K562 (cell line): ENCODE results near the gene TENM4. TPM values are rescaled to one million over a fixed set of nuclear protein-coding genes. Genes with fewer than 3 reads are reported as not detected.

Experiments
- ATAC-seq: fragments of 200-7000 bp; cut with Tn5 transposase; 3 replicates; pipeline ENCODE4 v1.9.1; 2020; ENCODE audit warnings: moderate library complexity
- BruUV-seq: library from RNA; stranded (reverse); fragments of 400-500 nt; replicated peaks from 2 replicates; lab custom pipeline; 2021; lab: Mats Ljungman, UMichigan
- CTCF ChIA-PET: fragments of 300-600 bp; formaldehyde crosslinking; extraction: SDS; loops from one replicate; lab custom pipeline; 2021; ENCODE audit warnings: low intra/inter-chr PET ratio; lab: Yijun Ruan, JAX
- POLR2A ChIA-PET: fragments of 300-600, 350-650 bp; sonication (Branson Sonifier 250); formaldehyde crosslinking; extraction: SDS; loops from one replicate; lab custom pipeline; 2021; ENCODE audit warnings: antibody characterized with exemption, inconsistent platforms; lab: Yijun Ruan, JAX
- DNase-seq, 4 experiments: peaks; one replicate each; pipeline versions ENCODE4 v3.0.0 to v3.0.0-alpha.2; 2011 to 2018; ENCODE audit warnings: low spot score in 3 of 4, mixed read lengths in 3 of 4; ENCODE audit errors: extremely low read depth in 1 of 4
- FAIRE-seq: peaks from 2 replicates; lab custom pipeline; 2011; peaks lifted over from hg19 to GRCh38; lab: Jason Lieb, UNC
- H2AFZ ChIP-seq: 2 replicates; pipeline ENCODE4 v1.6.0; 2011; ENCODE audit warnings: low read depth, low read length, control low read depth, inconsistent platforms
- H3K27ac ChIP-seq: fragments of 200-600 bp; 3 replicates; pipeline ENCODE4 v1.8.0; 2011; ENCODE audit warnings: low read depth, mild to moderate bottlenecking, control low read depth, inconsistent platforms, low read length, moderate library complexity, mixed read lengths; ENCODE audit errors: extremely low read depth
- H3K27me3 ChIP-seq, 2 experiments: fragments of 300-600 bp in 1 of 2; 2 replicates in 1 of 2; 3 replicates in 1 of 2; pipeline versions ENCODE4 v1.6.0 to v1.8.0; 2011; ENCODE audit warnings: inconsistent platforms in 2 of 2, low read length in 2 of 2, mild to moderate bottlenecking in 1 of 2, mixed read lengths in 1 of 2, moderate library complexity in 1 of 2; ENCODE audit not compliant: control insufficient read depth in 2 of 2, insufficient read depth in 2 of 2
- H3K36me3 ChIP-seq: fragments of 300-600 bp; 3 replicates; pipeline ENCODE4 v1.8.0; 2011; ENCODE audit warnings: mild to moderate bottlenecking, low read length, inconsistent platforms; ENCODE audit not compliant: control insufficient read depth, insufficient read depth
- H3K4me1 ChIP-seq, 2 experiments: fragments of 200-600 bp in 1 of 2; replicated peaks in 1 of 2; 2 replicates in 1 of 2; 3 replicates in 1 of 2; pipeline versions ENCODE4 v1.5.1 to v1.8.0; 2011; ENCODE audit warnings: inconsistent platforms in 2 of 2, low read length in 2 of 2, mild to moderate bottlenecking in 1 of 2, mixed read lengths in 1 of 2, moderate library complexity in 1 of 2; ENCODE audit not compliant: control insufficient read depth in 2 of 2, insufficient read depth in 2 of 2
- H3K4me2 ChIP-seq: 2 replicates; pipeline ENCODE4 v1.6.1; 2011; ENCODE audit warnings: low read length, control low read depth, inconsistent platforms, mixed read lengths; ENCODE audit not compliant: insufficient read depth
- H3K4me3 ChIP-seq: fragments of 200-600 bp; sonication (generic), shearing (Covaris generic); 2 replicates; pipeline ENCODE4 v1.5.1; 2016; ENCODE audit warnings: control low read depth, inconsistent platforms
- H3K79me2 ChIP-seq: fragments of 200-600 bp; 3 replicates; pipeline ENCODE4 v1.8.0; 2011; ENCODE audit warnings: low read length, inconsistent platforms; ENCODE audit not compliant: control insufficient read depth, insufficient read depth
- H3K9ac ChIP-seq, 2 experiments: 2 replicates each; pipeline versions ENCODE4 v1.6.0 to v1.6.1; 2011; ENCODE audit warnings: low read depth in 2 of 2, low read length in 2 of 2, control low read depth in 1 of 2, inconsistent platforms in 1 of 2, mild to moderate bottlenecking in 1 of 2, mixed read lengths in 1 of 2; ENCODE audit not compliant: insufficient read depth in 1 of 2
- H3K9me1 ChIP-seq: one replicate; pipeline ENCODE4 v1.6.0; 2011; ENCODE audit warnings: inconsistent platforms, mild to moderate bottlenecking, low read length, moderate library complexity; ENCODE audit not compliant: control insufficient read depth, insufficient read depth
- H3K9me3 ChIP-seq: replicated peaks from 2 replicates; pipeline ENCODE4 v1.5.1; 2011; ENCODE audit warnings: low read depth, low read length, inconsistent platforms; ENCODE audit not compliant: control insufficient read depth, insufficient read depth
- H4K20me1 ChIP-seq: replicated peaks from 2 replicates; pipeline ENCODE4 v1.6.1; 2011; ENCODE audit warnings: low read length, inconsistent platforms, mixed read lengths; ENCODE audit not compliant: control insufficient read depth, insufficient read depth
- EP400 ChIP-seq: fragments of 450-650 bp; IDR thresholded peaks from 2 replicates; pipeline ENCODE4 v1.6.1; 2017; ENCODE audit warnings: antibody characterized with exemption, mild to moderate bottlenecking, moderate library complexity
- KLF10 ChIP-seq: fragments of 250-450 bp; sonication (Bioruptor Pico); IDR thresholded peaks from 2 replicates; pipeline ENCODE4 v1.6.1; 2021; ENCODE audit warnings: matching md5 sums
- OTX1 ChIP-seq: fragments of 450-650 bp; formaldehyde crosslinking; IDR thresholded peaks from 2 replicates; pipeline ENCODE4 v1.4.0; 2022; ENCODE audit warnings: mild to moderate bottlenecking
- SMARCA4 ChIP-seq: fragments of 450-650 bp; IDR thresholded peaks from 2 replicates; pipeline ENCODE4 v1.6.1; 2016
- SMARCA5 ChIP-seq: fragments of 450-650 bp; IDR thresholded peaks from 2 replicates; pipeline ENCODE4 v1.6.1; 2016
- STAG1 ChIP-seq: sonication (generic); formaldehyde crosslinking; IDR thresholded peaks from 2 replicates; pipeline ENCODE4 v1.5.0; 2020; ENCODE audit warnings: missing genetic modification reagents, borderline replicate concordance
- TCF7 ChIP-seq: sonication (generic); IDR thresholded peaks from 2 replicates; pipeline ENCODE4 v1.6.1; 2016; ENCODE audit warnings: antibody characterized with exemption, borderline replicate concordance
- TCFL5 ChIP-seq: fragments of 250-450 bp; sonication (Bioruptor Pico); conservative IDR thresholded peaks from 2 replicates; pipeline ENCODE4 v1.6.1; 2021; ENCODE audit warnings: mild to moderate bottlenecking, moderate library complexity, matching md5 sums
- ZEB2 ChIP-seq: fragments of 450-650 bp; IDR thresholded peaks from 2 replicates; pipeline ENCODE4 v1.6.1; 2016
- ZNF57 ChIP-seq: fragments of 450-650 bp; formaldehyde crosslinking; IDR thresholded peaks from 2 replicates; pipeline ENCODE4 v1.4.0; 2020; ENCODE audit warnings: mild to moderate bottlenecking, moderate library complexity
- ZNF785 ChIP-seq: fragments of 250-450 bp; sonication (Bioruptor Pico); IDR thresholded peaks from 2 replicates; pipeline ENCODE4 v1.4.0; 2020; ENCODE audit warnings: mild to moderate bottlenecking
- ZNF830 ChIP-seq: fragments of 250-450 bp; sonication (Bioruptor Pico); IDR thresholded peaks from 2 replicates; pipeline ENCODE4 v1.5.0; 2021; ENCODE audit warnings: mild to moderate bottlenecking
- WGBS: fragments of 100-300 bp; shearing (Covaris generic); methylation state at CpG from one replicate; pipeline ENCODE4 v1.1.6; 2016; ENCODE audit warnings: low coverage, mixed read lengths; ENCODE audit not compliant: insufficient coverage; ENCODE audit errors: missing lambda C conversion rate; 5-methylcytosine and 5-hydroxymethylcytosine counted together
- in situ Hi-C: fragments of 300-500 bp; cut with MboI; formaldehyde crosslinking; loops from 4 replicates; pipeline ENCODE4 v1.15.0; 2018; ENCODE audit warnings: inconsistent platforms, mixed read lengths
- intact Hi-C: fragments of 100-400 bp; cut with micrococcal nuclease; formaldehyde crosslinking; loops from 2 replicates; pipeline ENCODE4 v1.14.2; 2022
- polyA plus RNA-seq, 8 experiments: library from polyadenylated mRNA; depleted of rRNA in 4 of 8; stranded (reverse) in 5 of 8; unstranded in 3 of 8; fragments of >200 nt; fragmentation: Nextera tagmentation in 2 of 8; fragmentation: Illumina TruSeq in 1 of 8; extraction: Ambion mirVana in 2 of 8; extraction: Trizol in 1 of 8; gene quantifications; 2 replicates each; pipeline versions ENCODE4 v1.2.1 to v1.2.3, GENCODE V29; 2011 to 2014; ENCODE audit warnings: inconsistent platforms in 1 of 8, missing spikeins in 1 of 8
- total RNA-seq, 7 experiments: library from RNA; depleted of rRNA in 6 of 7; stranded (reverse); fragments of >200 nt in 6 of 7; fragmentation: Illumina TruSeq in 2 of 7; extraction: Trizol in 2 of 7; gene quantifications; 2 replicates each; pipeline versions ENCODE4 v1.2.1 to v1.2.3, GENCODE V29; 2011 to 2021; ENCODE audit warnings: low replicate concordance in 1 of 7

The TENM4 gene
- total and polyA plus RNA-seq, 9 of the 15 experiments (the other 6 are each of a cell fraction or from before 2014, with no cell fraction given), result 0.16 TPM; not detected in 8

DNA sequence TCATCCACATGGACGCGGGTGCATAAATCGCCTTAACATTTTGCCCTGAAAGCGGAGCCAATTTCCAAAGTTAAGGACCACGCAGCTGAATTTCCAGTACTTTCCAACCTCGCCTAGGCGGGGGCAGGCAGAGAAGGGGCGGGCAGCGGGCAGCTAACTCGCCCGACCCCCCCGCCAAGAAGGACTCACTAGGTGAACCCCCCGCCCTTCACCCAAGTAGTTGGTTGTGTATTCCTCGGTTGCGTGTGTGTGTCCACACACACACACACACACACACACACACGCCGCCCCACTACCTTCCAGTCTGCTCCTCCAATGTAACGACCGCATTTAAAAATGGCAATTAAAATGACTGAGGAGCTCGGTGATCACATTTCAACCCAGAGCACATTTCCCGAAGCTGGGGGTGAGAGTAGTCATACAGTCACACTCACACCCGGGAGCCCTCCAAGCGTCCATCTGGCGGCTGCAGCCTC, 1.4 kb downstream of the TENM4 start:
- Histone ChIP-seq H3K9me1 (no peaks in the 10 kb centered on the region), H3K9ac (no peak overlapping the region), H3K9me3 (no peaks in the 10 kb centered on the region), H4K20me1 (no peaks in the 10 kb centered on the region; the same call in 1 of the 2 replicates), H3K79me2 (no peaks in the 10 kb centered on the region), H2AFZ (no peak overlapping the region), H3K27ac (no peak overlapping the region), H3K36me3 (no peaks in the 10 kb centered on the region), H3K4me1 (peaks cover 0 to 12% of the 10 kb centered on the region in 2 experiments; a peak in 2 of 5 replicates), H3K4me2 (no peak overlapping the region), H3K27me3 (peaks cover 4 to 49% of the 10 kb centered on the region in 2 experiments; a peak in 3 of 5 replicates), H3K4me3 (no peak overlapping the region)
- ChIA-PET CTCF (no interaction called here), POLR2A (no interaction called here)
- intact Hi-C loops, result no loop called here
- DNase-seq (no peak), FAIRE-seq (no peak), ATAC-seq (no peak)
- in situ Hi-C loops, result no loop called here
- TF ChIP-seq TCFL5 (CRISPR knock-in tag), result no peak
- no peak for TF ChIP-seq STAG1
- TF ChIP-seq ZNF830 (CRISPR knock-in tag), result no peak
- TF ChIP-seq KLF10 (CRISPR knock-in tag), result no peak
- BruUV-seq, result no TSS peak
- WGBS, result under 1% methylated on average over 14 of the region's 24 CpGs

DNA sequence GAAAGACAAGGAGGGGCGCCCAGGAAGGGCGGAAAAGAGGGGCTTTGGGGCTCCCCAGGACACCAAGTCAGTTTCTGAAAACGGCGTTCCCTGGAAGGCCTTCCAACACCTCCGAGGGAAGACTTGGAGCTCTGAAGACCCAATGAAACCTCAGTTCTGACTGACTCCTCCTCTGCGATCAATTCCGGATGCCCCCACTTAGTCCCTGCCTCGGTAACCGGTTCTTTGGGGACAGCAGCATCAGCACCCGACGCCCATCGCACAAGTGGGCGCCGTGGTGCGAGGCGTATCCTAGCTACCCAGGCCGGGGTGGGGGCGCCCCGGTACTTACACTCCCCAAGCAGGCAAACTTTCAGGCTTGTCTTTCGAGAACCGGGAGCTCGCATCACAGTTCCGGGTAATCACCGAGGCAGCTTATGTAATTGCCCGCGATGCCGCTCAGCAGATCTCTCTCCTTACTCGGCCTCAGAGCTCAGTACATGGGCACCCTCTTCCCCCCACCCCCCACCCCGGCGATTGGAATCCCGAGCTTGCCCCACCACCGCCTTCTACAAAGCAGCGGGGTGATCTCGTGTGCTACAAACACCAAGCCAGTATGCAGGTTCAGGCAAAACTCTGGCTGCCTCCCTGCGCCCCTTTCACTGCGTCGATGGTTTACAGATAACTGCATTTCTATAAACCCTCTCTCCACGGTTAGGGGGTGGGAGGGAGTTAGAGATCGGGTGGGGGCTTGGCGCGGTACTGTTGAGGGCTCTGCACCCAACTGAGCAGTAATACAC, 2.0 kb downstream of the TENM4 start:
- 5% methylated on average over 17 of the region's 41 CpGs for WGBS
- Histone ChIP-seq H3K27me3 (peaks cover 4 to 49% of the 10 kb centered on the region in 2 experiments; a peak in 3 of 5 replicates), H3K27ac (no peak overlapping the region), H3K9ac (no peak overlapping the region), H4K20me1 (no peaks in the 10 kb centered on the region; the same call in 1 of the 2 replicates), H3K4me3 (no peak overlapping the region), H3K79me2 (no peaks in the 10 kb centered on the region), H3K4me2 (no peak overlapping the region), H3K36me3 (no peaks in the 10 kb centered on the region), H2AFZ (no peak overlapping the region), H3K9me1 (no peaks in the 10 kb centered on the region)
- in situ Hi-C loops, result no loop called here
- DNase-seq (no peak), FAIRE-seq (no peak)
- intact Hi-C loops, result no loop called here
- POLR2A ChIA-PET, result no interaction called here
- BruUV-seq, result no TSS peak
- TF ChIP-seq TCF7, result no peak
- no peak for TF ChIP-seq OTX1 (CRISPR knock-in tag)
- no peak for TF ChIP-seq ZNF57
- no peak for TF ChIP-seq SMARCA5
- TF ChIP-seq EP400, result no peak
- no peak for TF ChIP-seq SMARCA4
- no peak for TF ChIP-seq ZEB2
- TF ChIP-seq ZNF785 (CRISPR knock-in tag), result no peak
- TF ChIP-seq, all 486 proteins: peak for 0
- CTCF ChIA-PET, result no interaction called here
- peaks cover 0 to 12% of the 10 kb centered on the region in 2 experiments; a peak in 2 of 5 replicates for H3K4me1 ChIP-seq
- ATAC-seq, result no peak
- H3K9me3 ChIP-seq, result no peaks in the 10 kb centered on the region
